Neuronal stem cell (in vitro differentiated cells): ENCODE results near the gene ST6GALNAC3.
"Not testable (repeated sequence)": the region's sequence is repeated elsewhere in the genome, so short reads cannot be mapped to it uniquely, and the experiment has no call there.

Source experiments
- DNase-seq: peaks from one replicate; pipeline ENCODE4 v3.0.0-alpha.2; 2013; ENCODE audit warnings: low spot score
- H2AFZ ChIP-seq: one replicate; pipeline ENCODE4 v1.6.1; 2013; ENCODE audit warnings: mild to moderate bottlenecking, low read length, inconsistent platforms
- H2AK5ac ChIP-seq: 2 replicates; pipeline ENCODE4 v1.6.1; 2013; ENCODE audit warnings: low read depth, mild to moderate bottlenecking, inconsistent platforms, low read length, moderate library complexity, mixed read lengths
- H2BK120ac ChIP-seq: 2 replicates; pipeline ENCODE4 v1.6.1; 2013; ENCODE audit warnings: low read depth, mild to moderate bottlenecking, inconsistent platforms, low read length, moderate library complexity, mixed read lengths
- H2BK12ac ChIP-seq: one replicate; pipeline ENCODE4 v1.6.1; 2013; ENCODE audit warnings: low read length, inconsistent platforms
- H2BK15ac ChIP-seq: 2 replicates; pipeline ENCODE4 v1.6.1; 2013; ENCODE audit warnings: mild to moderate bottlenecking, low read length, inconsistent platforms, mixed read lengths
- H2BK5ac ChIP-seq: one replicate; pipeline ENCODE4 v1.6.1; 2013; ENCODE audit warnings: inconsistent platforms, mild to moderate bottlenecking, low read length, moderate library complexity
- H3K14ac ChIP-seq: one replicate; pipeline ENCODE4 v1.6.1; 2013; ENCODE audit warnings: low read length, inconsistent platforms
- H3K18ac ChIP-seq: 2 replicates; pipeline ENCODE4 v1.6.1; 2013; ENCODE audit warnings: low read length, inconsistent platforms
- H3K23ac ChIP-seq: 2 replicates; pipeline ENCODE4 v1.6.1; 2013; ENCODE audit warnings: low read depth, mild to moderate bottlenecking, mixed read lengths, low read length, inconsistent platforms; ENCODE audit not compliant: poor library complexity
- H3K27ac ChIP-seq: replicated peaks from 3 replicates; pipeline ENCODE4 v1.5.1; 2013; ENCODE audit warnings: low read length, inconsistent platforms
- H3K27me3 ChIP-seq, 3 experiments: 2 replicates each; pipeline ENCODE4 v1.6.1; 2013; ENCODE audit warnings: low read length in 3 of 3, mild to moderate bottlenecking in 2 of 3, inconsistent platforms in 1 of 3, low read depth in 1 of 3, mixed read lengths in 1 of 3, moderate library complexity in 1 of 3; ENCODE audit not compliant: control insufficient read depth in 3 of 3, insufficient read depth in 3 of 3
- H3K36me3 ChIP-seq, 2 donors: replicated peaks in 1 of 2; 2 replicates each; pipeline ENCODE4 v1.6.1; 2013; ENCODE audit warnings: low read length in 2 of 2; ENCODE audit not compliant: control insufficient read depth in 2 of 2, insufficient read depth in 2 of 2
- H3K4ac ChIP-seq: 2 replicates; pipeline ENCODE4 v1.6.1; 2013; ENCODE audit warnings: inconsistent platforms, mild to moderate bottlenecking, low read length, moderate library complexity
- H3K4me1 ChIP-seq, 2 donors: 1 replicate in 1 of 2; 2 replicates in 1 of 2; pipeline ENCODE4 v1.6.1; 2013; ENCODE audit warnings: low read length in 2 of 2, low read depth in 1 of 2; ENCODE audit not compliant: control insufficient read depth in 2 of 2, insufficient read depth in 1 of 2
- H3K4me2 ChIP-seq: one replicate; pipeline ENCODE4 v1.6.1; 2013; ENCODE audit warnings: mild to moderate bottlenecking, low read length, inconsistent platforms; ENCODE audit not compliant: insufficient read depth, poor library complexity, severe bottlenecking
- H3K4me3 ChIP-seq, 2 donors: 2 replicates each; pipeline ENCODE4 v1.5.1; 2013; ENCODE audit warnings: low read length in 2 of 2, mild to moderate bottlenecking in 2 of 2, inconsistent platforms in 1 of 2, moderate library complexity in 1 of 2
- H3K79me1 ChIP-seq: one replicate; pipeline ENCODE4 v1.6.1; 2013; ENCODE audit warnings: low read depth, mild to moderate bottlenecking, inconsistent platforms, low read length, moderate library complexity
- H3K9ac ChIP-seq: one replicate; pipeline ENCODE4 v1.6.1; 2013; ENCODE audit warnings: mild to moderate bottlenecking, low read depth, low read length, inconsistent platforms; ENCODE audit not compliant: poor library complexity
- H3K9me3 ChIP-seq, 2 donors: replicated peaks in 1 of 2; 2 replicates each; pipeline versions ENCODE3 to v1.6.1; 2013; ENCODE audit warnings: low read length in 2 of 2, mild to moderate bottlenecking in 2 of 2, inconsistent platforms in 1 of 2, low read depth in 1 of 2, mixed read lengths in 1 of 2, moderate library complexity in 1 of 2; ENCODE audit not compliant: control insufficient read depth in 2 of 2, insufficient read depth in 1 of 2
- H4K8ac ChIP-seq: one replicate; pipeline ENCODE4 v1.6.1; 2013; ENCODE audit warnings: low read depth, mild to moderate bottlenecking, inconsistent platforms, low read length, moderate library complexity
- H4K91ac ChIP-seq: one replicate; pipeline ENCODE4 v1.6.1; 2013; ENCODE audit warnings: low read length, low read depth, mild to moderate bottlenecking, inconsistent platforms; ENCODE audit not compliant: poor library complexity
- WGBS, 2 donors: extraction: QIAGEN DNeasy Blood & Tissue Kit; methylation state at CpG; one replicate each; pipeline ENCODE4 v1.1.7; 2013; ENCODE audit warnings: missing lambda C conversion rate in 2 of 2, mixed read lengths in 1 of 2; ENCODE audit not compliant: insufficient read length in 2 of 2, insufficient replicate concordance in 1 of 2; ENCODE audit errors: extremely low coverage in 2 of 2; 5-methylcytosine and 5-hydroxymethylcytosine counted together

The ST6GALNAC3 gene

DNA sequence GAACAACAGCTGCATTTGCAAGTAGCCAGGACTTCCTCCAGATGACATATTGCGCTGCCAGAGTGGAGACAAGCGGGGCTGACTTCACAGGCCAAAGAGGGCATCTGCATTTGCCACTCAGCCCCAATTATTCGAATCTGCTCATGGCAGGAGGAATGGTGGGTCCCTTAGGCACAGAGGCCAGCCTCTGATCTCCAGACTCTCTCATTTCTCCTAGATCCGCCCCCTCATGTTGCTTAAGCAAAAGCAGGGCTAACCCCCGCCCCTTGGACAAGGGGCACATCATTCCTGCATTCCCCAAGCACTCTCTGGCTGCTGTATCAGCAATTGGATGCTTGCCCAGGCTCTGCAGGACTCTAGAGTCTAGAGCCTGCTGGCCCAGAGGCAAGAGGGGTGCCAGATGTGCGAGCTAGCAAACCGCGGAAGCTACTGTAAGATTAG lies 262.4 kb downstream of the ST6GALNAC3 start:
- H2AFZ ChIP-seq: no peak overlapping the region
- H4K8ac ChIP-seq: no peak overlapping the region
- no peak overlapping the region for H2BK5ac ChIP-seq
- no peak overlapping the region for H2AK5ac ChIP-seq
- H3K23ac ChIP-seq: no peak overlapping the region
- H3K79me1 ChIP-seq: no peaks in the 10 kb centered on the region
- no peak overlapping the region for H2BK120ac ChIP-seq
- H3K4me1 ChIP-seq: peaks cover 7 to 9% of the 10 kb centered on the region in 2 donors
- H3K18ac ChIP-seq: no peak overlapping the region
- no peaks in the 10 kb centered on the region for H3K36me3 ChIP-seq
- no peak overlapping the region for H2BK12ac ChIP-seq
- no peak overlapping the region for H3K14ac ChIP-seq
- no peak for DNase-seq
- no peaks in the 10 kb centered on the region for H3K9me3 ChIP-seq
- H3K9ac ChIP-seq: no peak overlapping the region
- WGBS, 2 donors: no CpG with 5 or more reads among the region's 8 CpGs
- no peak overlapping the region for H3K4ac ChIP-seq
- no peak overlapping the region for H4K91ac ChIP-seq
- H2BK15ac ChIP-seq: no peak overlapping the region
- no peaks in the 10 kb centered on the region for H3K27me3 ChIP-seq
- no peak overlapping the region for H3K4me3 ChIP-seq
- H3K27ac ChIP-seq: no peak overlapping the region
- no peak overlapping the region for H3K4me2 ChIP-seq

DNA sequence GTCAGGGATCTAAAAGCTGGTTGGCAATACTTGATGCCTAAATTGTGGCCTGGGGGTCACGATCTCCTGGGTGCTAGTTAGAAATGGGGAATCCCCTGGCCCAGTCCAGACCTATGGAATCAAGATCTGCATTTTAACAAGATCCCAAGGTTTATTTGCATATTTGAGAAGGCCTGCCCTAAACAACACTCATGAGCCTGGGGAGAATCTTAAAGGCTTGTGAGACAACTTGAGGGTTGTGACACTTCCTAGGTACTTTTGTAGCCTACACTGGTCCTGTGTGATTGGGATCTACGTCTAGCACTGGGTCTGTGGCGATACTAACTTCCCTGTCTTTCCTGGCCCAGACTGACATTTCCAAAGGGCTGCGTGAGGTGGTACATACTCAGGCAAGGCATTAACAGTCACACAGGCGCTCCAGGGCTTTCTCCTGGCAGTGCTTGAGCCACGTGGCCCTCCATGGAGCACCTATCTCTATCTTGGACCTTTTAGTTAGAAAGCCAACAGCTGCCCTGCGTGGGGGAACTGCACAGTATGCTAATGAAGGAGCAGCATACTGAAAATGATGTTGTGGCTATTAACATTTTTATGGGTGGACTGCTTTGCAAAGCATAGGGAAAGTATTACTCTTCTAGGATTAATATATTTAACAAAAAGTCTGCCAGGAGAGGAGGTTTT lies 263.1 kb downstream of the ST6GALNAC3 start:
- no peak for DNase-seq
- Histone ChIP-seq H3K23ac (no peak overlapping the region), H4K91ac (no peak overlapping the region), H2BK12ac (no peak overlapping the region), H3K9me3 (no peaks in the 10 kb centered on the region), H3K4me2 (no peak overlapping the region), H3K18ac (no peak overlapping the region), H2BK120ac (no peak overlapping the region), H2AK5ac (no peak overlapping the region), H4K8ac (no peak overlapping the region), H3K79me1 (no peaks in the 10 kb centered on the region), H2BK15ac (no peak overlapping the region), H2BK5ac (no peak overlapping the region), H3K9ac (no peak overlapping the region), H3K4me1 (peaks cover 7 to 9% of the 10 kb centered on the region in 2 donors), H3K4ac (no peak overlapping the region), H3K4me3 (no peak overlapping the region), H2AFZ (no peak overlapping the region), H3K27ac (no peak overlapping the region), H3K27me3 (no peaks in the 10 kb centered on the region), H3K36me3 (no peaks in the 10 kb centered on the region), H3K14ac (no peak overlapping the region)
- no CpG with 5 or more reads among the region's 7 CpGs for WGBS, 2 donors

DNA sequence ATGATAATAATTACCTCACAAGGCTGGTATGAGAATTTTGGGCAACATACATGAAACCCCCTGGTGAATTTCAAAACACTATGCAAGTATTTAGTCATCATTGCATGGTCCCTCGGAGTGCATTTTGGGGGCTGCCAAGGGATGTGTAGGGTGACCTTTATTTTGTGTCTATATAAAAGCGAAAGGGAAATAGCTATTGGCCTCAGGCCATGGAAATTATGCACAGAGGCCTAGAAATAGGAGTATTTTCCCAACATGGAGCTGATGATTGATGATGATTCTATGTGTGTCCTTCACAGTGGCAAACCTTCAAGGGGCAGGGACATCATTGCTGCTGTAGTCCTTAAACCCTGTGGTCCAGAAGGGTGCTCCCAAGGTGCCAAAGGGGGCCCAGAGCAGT lies 265.5 kb downstream of the ST6GALNAC3 start:
- Histone ChIP-seq H2BK12ac (no peak overlapping the region), H3K9ac (no peak overlapping the region), H3K36me3 (no peaks in the 10 kb centered on the region), H3K4me1 (peaks cover 7 to 9% of the 10 kb centered on the region in 2 donors), H3K27ac (no peak overlapping the region), H2BK15ac (no peak overlapping the region), H2AK5ac (no peak overlapping the region), H3K9me3 (no peaks in the 10 kb centered on the region), H2BK5ac (no peak overlapping the region), H2BK120ac (no peak overlapping the region), H4K8ac (no peak overlapping the region), H3K18ac (no peak overlapping the region), H3K14ac (no peak overlapping the region), H3K27me3 (no peaks in the 10 kb centered on the region), H3K4me3 (no peak overlapping the region), H3K79me1 (no peaks in the 10 kb centered on the region), H3K4ac (no peak overlapping the region), H2AFZ (no peak overlapping the region), H3K4me2 (no peak overlapping the region), H4K91ac (no peak overlapping the region), H3K23ac (no peak overlapping the region)
- no peak for DNase-seq
- no CpG with 5 or more reads among the region's 2 CpGs for WGBS, 2 donors

DNA sequence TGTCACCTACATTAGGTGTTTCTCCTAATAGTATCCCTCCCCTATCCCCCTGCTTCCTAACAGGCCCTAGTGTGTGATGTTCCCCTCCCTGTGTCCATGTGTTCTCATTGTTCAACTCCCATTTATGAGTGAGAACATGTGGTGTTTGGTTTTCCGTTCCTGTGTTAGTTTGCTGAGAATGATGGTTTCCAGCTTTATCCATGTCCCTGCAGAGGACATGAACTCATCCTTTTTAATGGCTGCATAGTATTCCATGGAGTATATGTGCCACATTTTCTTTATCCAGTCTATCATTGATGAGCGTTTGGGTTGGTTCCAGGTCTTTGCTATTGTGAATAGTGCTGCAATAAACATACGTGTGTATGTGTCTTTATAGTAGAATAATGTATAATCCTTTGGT lies 267.3 kb downstream of the ST6GALNAC3 start:
- H2BK12ac ChIP-seq, DNase-seq, H4K8ac ChIP-seq, H3K18ac ChIP-seq, H4K91ac ChIP-seq, H3K9me3 ChIP-seq, H2AFZ ChIP-seq, H2BK15ac ChIP-seq, H3K36me3 ChIP-seq, H2BK120ac ChIP-seq, H2BK5ac ChIP-seq, H3K27ac ChIP-seq, H3K4me1 ChIP-seq, H3K4ac ChIP-seq, H3K9ac ChIP-seq, H2AK5ac ChIP-seq, H3K23ac ChIP-seq, H3K4me3 ChIP-seq, H3K14ac ChIP-seq, H3K79me1 ChIP-seq, H3K4me2 ChIP-seq, H3K27me3 ChIP-seq: not testable (repeated sequence)
- no CpG with 5 or more reads among the region's 3 CpGs for WGBS, 2 donors
